WTC11 (cell line): Measurements from ENCODE around the gene RTF2. TPM values are rescaled to one million over a fixed set of nuclear protein-coding genes. Genes with fewer than 3 reads are reported as not detected.

ENCODE experiments used
- ATAC-seq: fragments of 200-7000 bp; cut with Tn5 transposase; 2 replicates; pipeline ENCODE4 v1.10.0; 2021; ENCODE audit warnings: mild to moderate bottlenecking, moderate library complexity
- CTCF ChIA-PET: fragments of 300-600 bp; sonication (Branson Sonifier 250); formaldehyde crosslinking; loops from one replicate; lab custom pipeline; 2021; ENCODE audit warnings: antibody characterized with exemption; lab: Charles Lee
- POLR2A ChIA-PET: fragments of 350-600 bp; sonication (Branson Sonifier 250); formaldehyde crosslinking; loops from one replicate; lab custom pipeline; 2021; ENCODE audit warnings: antibody characterized with exemption; lab: Charles Lee
- DNase-seq: peaks from one replicate; pipeline ENCODE4 v3.0.0; 2021; ENCODE audit warnings: low spot score
- H3K27ac Mint-ChIP-seq: 2 replicates; pipeline ENCODE4 v1.8.0; 2021; ENCODE audit warnings: mixed read lengths
- H3K27me3 Mint-ChIP-seq: 2 replicates; pipeline ENCODE4 v1.8.0; 2021; ENCODE audit warnings: low read depth, mild to moderate bottlenecking, moderate library complexity, mixed read lengths
- H3K36me3 Mint-ChIP-seq: 2 replicates; pipeline ENCODE4 v1.8.0; 2021; ENCODE audit warnings: mixed read lengths
- H3K4me1 Mint-ChIP-seq: 2 replicates; pipeline ENCODE4 v1.8.0; 2022; ENCODE audit warnings: mixed read lengths
- H3K4me3 Mint-ChIP-seq: 2 replicates; pipeline ENCODE4 v1.8.0; 2021; ENCODE audit warnings: mild to moderate bottlenecking, moderate library complexity, mixed read lengths
- H3K9me3 Mint-ChIP-seq: 2 replicates; pipeline ENCODE4 v1.8.0; 2021; ENCODE audit warnings: mixed read lengths
- ATF1 ChIP-seq: sonication (generic); formaldehyde crosslinking; IDR thresholded peaks from 2 replicates; pipeline ENCODE4 v1.8.1; 2023; ENCODE audit warnings: mild to moderate bottlenecking, moderate library complexity, missing genetic modification reagents
- EMX1 ChIP-seq: fragments of 250-450 bp; sonication (Bioruptor Pico); IDR thresholded peaks from 2 replicates; pipeline ENCODE4 v1.8.0; 2021; ENCODE audit warnings: mild to moderate bottlenecking
- ERG ChIP-seq: fragments of 250-450 bp; sonication (Bioruptor Pico); IDR thresholded peaks from 2 replicates; pipeline ENCODE4 v1.8.0; 2021; ENCODE audit warnings: mild to moderate bottlenecking
- ETV6 ChIP-seq: sonication (generic); formaldehyde crosslinking; IDR thresholded peaks from 2 replicates; pipeline ENCODE4 v1.8.1; 2022; ENCODE audit warnings: mild to moderate bottlenecking, missing genetic modification reagents
- FOXJ3 ChIP-seq: sonication (generic); formaldehyde crosslinking; IDR thresholded peaks from 2 replicates; pipeline ENCODE4 v1.9.0; 2021; ENCODE audit warnings: missing genetic modification reagents, mild to moderate bottlenecking, borderline replicate concordance
- FOXK1 ChIP-seq: sonication (generic); formaldehyde crosslinking; IDR thresholded peaks from 2 replicates; pipeline ENCODE4 v1.8.0; 2022; ENCODE audit warnings: mild to moderate bottlenecking, moderate library complexity, missing genetic modification reagents
- MXD4 ChIP-seq: fragments of 250-450 bp; sonication (Bioruptor Pico); IDR thresholded peaks from 2 replicates; pipeline ENCODE4 v1.8.0; 2021; ENCODE audit warnings: mild to moderate bottlenecking, moderate library complexity, borderline replicate concordance
- NFATC4 ChIP-seq: fragments of 250-450 bp; sonication (Bioruptor Pico); IDR thresholded peaks from 2 replicates; pipeline ENCODE4 v1.9.0; 2021; ENCODE audit warnings: mild to moderate bottlenecking
- SMAD4 ChIP-seq: sonication (generic); formaldehyde crosslinking; IDR thresholded peaks from 2 replicates; pipeline ENCODE4 v1.8.0; 2022; ENCODE audit warnings: mild to moderate bottlenecking, missing genetic modification reagents
- TCF7 ChIP-seq: sonication (generic); formaldehyde crosslinking; IDR thresholded peaks from 2 replicates; pipeline ENCODE4 v1.8.0; 2022; ENCODE audit warnings: mild to moderate bottlenecking, low read depth, missing genetic modification reagents, moderate library complexity
- TEAD1 ChIP-seq: sonication (generic); formaldehyde crosslinking; IDR thresholded peaks from 2 replicates; pipeline ENCODE4 v1.8.0; 2022; ENCODE audit warnings: mild to moderate bottlenecking, missing genetic modification reagents
- ZNF138 ChIP-seq: sonication (generic); formaldehyde crosslinking; conservative IDR thresholded peaks from 2 replicates; pipeline ENCODE4 v1.8.1; 2022; ENCODE audit warnings: mild to moderate bottlenecking, moderate library complexity, missing genetic modification reagents
- ZNF281 ChIP-seq: sonication (generic); formaldehyde crosslinking; IDR thresholded peaks from 2 replicates; pipeline ENCODE4 v1.8.0; 2023; ENCODE audit warnings: mild to moderate bottlenecking, missing genetic modification reagents
- ZNF396 ChIP-seq: fragments of 250-450 bp; sonication (Bioruptor Pico); IDR thresholded peaks from 2 replicates; pipeline ENCODE4 v1.8.0; 2021; ENCODE audit warnings: mild to moderate bottlenecking, moderate library complexity, borderline replicate concordance
- total RNA-seq: library from RNA; stranded (reverse); gene quantifications from 3 replicates; pipeline ENCODE4 v1.2.3, GENCODE V29; 2021
- TF ChIP-seq, protein P1 (sequence below): sonication (generic); formaldehyde crosslinking; IDR thresholded peaks from 2 replicates; pipeline ENCODE4 v1.8.1; 2022; ENCODE audit warnings: mild to moderate bottlenecking, moderate library complexity, missing genetic modification reagents
- TF ChIP-seq, protein P2 (sequence below): sonication (generic); formaldehyde crosslinking; IDR thresholded peaks from 2 replicates; pipeline ENCODE4 v1.8.0; 2022; ENCODE audit warnings: mild to moderate bottlenecking, missing genetic modification reagents
- TF ChIP-seq, protein P3 (sequence below): fragments of 250-450 bp; sonication (Bioruptor Pico); IDR thresholded peaks from 2 replicates; pipeline ENCODE4 v1.9.0; 2021; ENCODE audit warnings: mild to moderate bottlenecking, borderline replicate concordance
- TF ChIP-seq, protein P4 (sequence below): sonication (generic); formaldehyde crosslinking; IDR thresholded peaks from 2 replicates; pipeline ENCODE4 v1.8.1; 2023; ENCODE audit warnings: mild to moderate bottlenecking, missing genetic modification reagents, moderate library complexity
- TF ChIP-seq, protein P5 (sequence below): sonication (generic); formaldehyde crosslinking; conservative IDR thresholded peaks from 2 replicates; pipeline ENCODE4 v1.8.1; 2022; ENCODE audit warnings: mild to moderate bottlenecking, missing genetic modification reagents

The RTF2 gene
- total RNA-seq, 1 experiment from 2014 or later = 46.3 TPM

DNA sequence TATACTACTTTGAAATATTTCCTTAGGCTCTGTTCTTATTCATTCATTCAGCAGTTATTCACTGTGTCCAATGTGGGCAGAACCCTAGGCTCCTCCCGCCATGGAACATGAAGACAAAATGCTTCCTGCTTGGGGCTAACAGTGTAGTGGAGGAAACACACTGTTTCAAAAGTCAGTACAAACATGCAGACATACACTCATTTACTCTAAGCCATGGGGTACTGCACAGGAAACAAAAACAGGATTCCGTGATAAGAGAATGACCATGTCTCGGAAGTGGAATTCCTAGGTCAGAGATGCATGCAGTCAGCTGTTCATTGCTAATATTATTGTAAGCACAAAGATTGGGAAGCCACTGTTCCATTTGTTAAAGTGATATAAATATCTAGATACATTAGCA is 37.7 kb downstream of the RTF2 start:
- POLR2A ChIA-PET = no interaction called here
- ATAC-seq = no peak
- Mint-ChIP-seq H3K4me1 (peaks cover 11% of the 10 kb centered on the region), H3K4me3 (no peak overlapping the region), H3K36me3 (no peaks in the 10 kb centered on the region), H3K27me3 (no peaks in the 10 kb centered on the region), H3K27ac (no peak overlapping the region; the same call in 1 of the 2 replicates), H3K9me3 (no peaks in the 10 kb centered on the region)
- no peak for DNase-seq
- CTCF ChIA-PET = no interaction called here
- TF ChIP-seq ERG (CRISPR knock-in tag) = no peak
- no peak for TF ChIP-seq NFATC4 (CRISPR knock-in tag)
- no peak for TF ChIP-seq TEAD1 (CRISPR knock-in tag)
- no peak for TF ChIP-seq ZNF396 (CRISPR knock-in tag)
- TF ChIP-seq, protein P1, sequence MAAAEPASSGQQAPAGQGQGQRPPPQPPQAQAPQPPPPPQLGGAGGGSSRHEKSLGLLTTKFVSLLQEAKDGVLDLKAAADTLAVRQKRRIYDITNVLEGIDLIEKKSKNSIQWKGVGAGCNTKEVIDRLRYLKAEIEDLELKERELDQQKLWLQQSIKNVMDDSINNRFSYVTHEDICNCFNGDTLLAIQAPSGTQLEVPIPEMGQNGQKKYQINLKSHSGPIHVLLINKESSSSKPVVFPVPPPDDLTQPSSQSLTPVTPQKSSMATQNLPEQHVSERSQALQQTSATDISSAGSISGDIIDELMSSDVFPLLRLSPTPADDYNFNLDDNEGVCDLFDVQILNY (CRISPR knock-in tag) = no peak
- TF ChIP-seq SMAD4 (CRISPR knock-in tag) = no peak
- no peak for TF ChIP-seq TCF7 (CRISPR knock-in tag)
- no peak for TF ChIP-seq ZNF281
- no peak for TF ChIP-seq FOXK1
- TF ChIP-seq, protein P2, sequence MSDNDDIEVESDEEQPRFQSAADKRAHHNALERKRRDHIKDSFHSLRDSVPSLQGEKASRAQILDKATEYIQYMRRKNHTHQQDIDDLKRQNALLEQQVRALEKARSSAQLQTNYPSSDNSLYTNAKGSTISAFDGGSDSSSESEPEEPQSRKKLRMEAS = no peak
- TF ChIP-seq MXD4 (CRISPR knock-in tag) = no peak
- no peak for TF ChIP-seq FOXJ3
- no peak for TF ChIP-seq EMX1 (CRISPR knock-in tag)
- TF ChIP-seq ATF1 (CRISPR knock-in tag) = no peak
- no peak for TF ChIP-seq ZNF138 (CRISPR knock-in tag)
- TF ChIP-seq, protein P3, sequence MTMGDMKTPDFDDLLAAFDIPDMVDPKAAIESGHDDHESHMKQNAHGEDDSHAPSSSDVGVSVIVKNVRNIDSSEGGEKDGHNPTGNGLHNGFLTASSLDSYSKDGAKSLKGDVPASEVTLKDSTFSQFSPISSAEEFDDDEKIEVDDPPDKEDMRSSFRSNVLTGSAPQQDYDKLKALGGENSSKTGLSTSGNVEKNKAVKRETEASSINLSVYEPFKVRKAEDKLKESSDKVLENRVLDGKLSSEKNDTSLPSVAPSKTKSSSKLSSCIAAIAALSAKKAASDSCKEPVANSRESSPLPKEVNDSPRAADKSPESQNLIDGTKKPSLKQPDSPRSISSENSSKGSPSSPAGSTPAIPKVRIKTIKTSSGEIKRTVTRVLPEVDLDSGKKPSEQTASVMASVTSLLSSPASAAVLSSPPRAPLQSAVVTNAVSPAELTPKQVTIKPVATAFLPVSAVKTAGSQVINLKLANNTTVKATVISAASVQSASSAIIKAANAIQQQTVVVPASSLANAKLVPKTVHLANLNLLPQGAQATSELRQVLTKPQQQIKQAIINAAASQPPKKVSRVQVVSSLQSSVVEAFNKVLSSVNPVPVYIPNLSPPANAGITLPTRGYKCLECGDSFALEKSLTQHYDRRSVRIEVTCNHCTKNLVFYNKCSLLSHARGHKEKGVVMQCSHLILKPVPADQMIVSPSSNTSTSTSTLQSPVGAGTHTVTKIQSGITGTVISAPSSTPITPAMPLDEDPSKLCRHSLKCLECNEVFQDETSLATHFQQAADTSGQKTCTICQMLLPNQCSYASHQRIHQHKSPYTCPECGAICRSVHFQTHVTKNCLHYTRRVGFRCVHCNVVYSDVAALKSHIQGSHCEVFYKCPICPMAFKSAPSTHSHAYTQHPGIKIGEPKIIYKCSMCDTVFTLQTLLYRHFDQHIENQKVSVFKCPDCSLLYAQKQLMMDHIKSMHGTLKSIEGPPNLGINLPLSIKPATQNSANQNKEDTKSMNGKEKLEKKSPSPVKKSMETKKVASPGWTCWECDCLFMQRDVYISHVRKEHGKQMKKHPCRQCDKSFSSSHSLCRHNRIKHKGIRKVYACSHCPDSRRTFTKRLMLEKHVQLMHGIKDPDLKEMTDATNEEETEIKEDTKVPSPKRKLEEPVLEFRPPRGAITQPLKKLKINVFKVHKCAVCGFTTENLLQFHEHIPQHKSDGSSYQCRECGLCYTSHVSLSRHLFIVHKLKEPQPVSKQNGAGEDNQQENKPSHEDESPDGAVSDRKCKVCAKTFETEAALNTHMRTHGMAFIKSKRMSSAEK = no peak
- no peak for TF ChIP-seq ETV6 (CRISPR knock-in tag)
- TF ChIP-seq, protein P4, sequence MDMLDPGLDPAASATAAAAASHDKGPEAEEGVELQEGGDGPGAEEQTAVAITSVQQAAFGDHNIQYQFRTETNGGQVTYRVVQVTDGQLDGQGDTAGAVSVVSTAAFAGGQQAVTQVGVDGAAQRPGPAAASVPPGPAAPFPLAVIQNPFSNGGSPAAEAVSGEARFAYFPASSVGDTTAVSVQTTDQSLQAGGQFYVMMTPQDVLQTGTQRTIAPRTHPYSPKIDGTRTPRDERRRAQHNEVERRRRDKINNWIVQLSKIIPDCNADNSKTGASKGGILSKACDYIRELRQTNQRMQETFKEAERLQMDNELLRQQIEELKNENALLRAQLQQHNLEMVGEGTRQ (CRISPR knock-in tag) = no peak
- TF ChIP-seq, protein P5, sequence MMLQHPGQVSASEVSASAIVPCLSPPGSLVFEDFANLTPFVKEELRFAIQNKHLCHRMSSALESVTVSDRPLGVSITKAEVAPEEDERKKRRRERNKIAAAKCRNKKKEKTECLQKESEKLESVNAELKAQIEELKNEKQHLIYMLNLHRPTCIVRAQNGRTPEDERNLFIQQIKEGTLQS (CRISPR knock-in tag) = no peak
